HL-60 (cell line): Measurements from ENCODE around the gene SLC25A23.

Source experiments
- DNase-seq, 2 experiments: peaks; one replicate each; pipeline ENCODE4 v3.0.0-alpha.2; 2010 to 2020; ENCODE audit warnings: low read depth in 1 of 2, low spot score in 1 of 2
- H3K27ac ChIP-seq: fragments of 250-450 bp; sonication (Bioruptor Pico); replicated peaks from 2 replicates; pipeline ENCODE4 v1.5.1; 2020; ENCODE audit warnings: mild to moderate bottlenecking, moderate library complexity
- H3K27me3 ChIP-seq: fragments of 250-450 bp; sonication (Bioruptor Pico); 2 replicates; pipeline ENCODE4 v1.5.1; 2021; ENCODE audit warnings: mild to moderate bottlenecking, moderate library complexity; ENCODE audit not compliant: insufficient read depth, poor library complexity, severe bottlenecking
- H3K4me3 ChIP-seq: replicated peaks from 2 replicates; pipeline ENCODE4 v1.5.1; 2011; ENCODE audit warnings: mild to moderate bottlenecking, control low read depth, low read length; ENCODE audit not compliant: insufficient read depth
- GABPA ChIP-seq: IDR thresholded peaks from 2 replicates; pipeline ENCODE4 v1.6.1; 2012; ENCODE audit warnings: low read depth
- POLR2AphosphoS5 ChIP-seq: IDR thresholded peaks from 2 replicates; pipeline ENCODE4 v1.6.1; 2012; ENCODE audit warnings: low read depth
- REST ChIP-seq: IDR thresholded peaks from 2 replicates; pipeline ENCODE4 v1.6.1; 2012; ENCODE audit warnings: low read depth; ENCODE audit not compliant: insufficient replicate concordance
- SPI1 ChIP-seq: IDR thresholded peaks from 2 replicates; pipeline ENCODE4 v1.6.1; 2012; ENCODE audit warnings: low read depth, mild to moderate bottlenecking, borderline replicate concordance
- TF ChIP-seq, protein P1 (sequence below): IDR thresholded peaks from one replicate; pipeline ENCODE4 v1.5.1; 2011; ENCODE audit warnings: low read length, control low read depth, inconsistent platforms; ENCODE audit not compliant: insufficient read depth

SLC25A23 gene

GRCh38 chr19:6480848-6481415, 21.3 kb upstream of the SLC25A23 start:
- TF ChIP-seq REST (no peak), SPI1 (no peak), POLR2AphosphoS5 (no peak), GABPA (no peak)
- TF ChIP-seq, protein P1, sequence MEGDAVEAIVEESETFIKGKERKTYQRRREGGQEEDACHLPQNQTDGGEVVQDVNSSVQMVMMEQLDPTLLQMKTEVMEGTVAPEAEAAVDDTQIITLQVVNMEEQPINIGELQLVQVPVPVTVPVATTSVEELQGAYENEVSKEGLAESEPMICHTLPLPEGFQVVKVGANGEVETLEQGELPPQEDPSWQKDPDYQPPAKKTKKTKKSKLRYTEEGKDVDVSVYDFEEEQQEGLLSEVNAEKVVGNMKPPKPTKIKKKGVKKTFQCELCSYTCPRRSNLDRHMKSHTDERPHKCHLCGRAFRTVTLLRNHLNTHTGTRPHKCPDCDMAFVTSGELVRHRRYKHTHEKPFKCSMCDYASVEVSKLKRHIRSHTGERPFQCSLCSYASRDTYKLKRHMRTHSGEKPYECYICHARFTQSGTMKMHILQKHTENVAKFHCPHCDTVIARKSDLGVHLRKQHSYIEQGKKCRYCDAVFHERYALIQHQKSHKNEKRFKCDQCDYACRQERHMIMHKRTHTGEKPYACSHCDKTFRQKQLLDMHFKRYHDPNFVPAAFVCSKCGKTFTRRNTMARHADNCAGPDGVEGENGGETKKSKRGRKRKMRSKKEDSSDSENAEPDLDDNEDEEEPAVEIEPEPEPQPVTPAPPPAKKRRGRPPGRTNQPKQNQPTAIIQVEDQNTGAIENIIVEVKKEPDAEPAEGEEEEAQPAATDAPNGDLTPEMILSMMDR, result no peak
- Histone ChIP-seq H3K27me3 (no peaks in the 10 kb centered on the region), H3K4me3 (peak overlapping the region; percentile 65), H3K27ac (peak overlapping the region; percentile 90)
- no peak for DNase-seq

GRCh38 chr19:6479836-6480398, 20.3 kb upstream of the SLC25A23 start:
- DNase-seq, result no peak
- Histone ChIP-seq H3K27ac (no peak overlapping the region), H3K4me3 (no peak overlapping the region), H3K27me3 (no peaks in the 10 kb centered on the region)
- no peak for TF ChIP-seq GABPA
- no peak for TF ChIP-seq POLR2AphosphoS5
- TF ChIP-seq, protein P1, result no peak
- TF ChIP-seq SPI1, result no peak
- no peak for TF ChIP-seq REST

DNA sequence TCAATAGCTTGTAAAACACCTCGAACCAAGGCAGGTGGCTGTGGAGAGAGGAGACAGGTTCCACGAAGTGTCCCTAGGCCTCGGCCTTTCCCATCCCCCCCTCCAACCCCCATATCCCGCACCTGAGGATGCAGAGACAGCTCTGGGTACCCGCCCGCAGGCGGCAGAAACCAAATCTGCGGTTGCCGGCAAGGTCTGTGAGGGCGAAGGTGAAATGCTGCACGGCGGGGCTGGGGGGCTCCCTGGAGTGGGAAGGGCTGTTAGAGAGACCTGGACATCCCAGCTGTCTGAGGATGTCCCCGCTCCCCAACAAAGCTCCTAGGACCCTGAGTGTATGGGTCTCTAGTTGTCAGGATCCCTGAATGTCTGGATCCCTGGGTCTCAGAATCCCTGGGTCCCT, 19.2 kb upstream of the SLC25A23 start:
- Histone ChIP-seq H3K4me3 (no peak overlapping the region), H3K27me3 (no peaks in the 10 kb centered on the region), H3K27ac (no peak overlapping the region)
- DNase-seq, result no peak
- TF ChIP-seq, protein P1, result no peak
- TF ChIP-seq SPI1, result no peak
- no peak for TF ChIP-seq REST
- TF ChIP-seq POLR2AphosphoS5, result no peak
- no peak for TF ChIP-seq GABPA
